Caco-2 (cell line): ENCODE results near the gene TTLL6. TPM values are rescaled to one million over a fixed set of nuclear protein-coding genes. Genes with fewer than 3 reads are reported as not detected.

ENCODE experiments used
- BruUV-seq: library from RNA; stranded (reverse); fragments of 400-500 nt; replicated peaks from 2 replicates; lab custom pipeline; 2021; lab: Mats Ljungman, UMichigan
- CTCF ChIA-PET: fragments of 300-600 bp; sonication (Branson Sonifier 250); formaldehyde crosslinking; loops from one replicate; lab custom pipeline; 2022; ENCODE audit warnings: antibody characterized with exemption; lab: Charles Lee
- POLR2A ChIA-PET: fragments of 300-600 bp; sonication (Branson Sonifier 250); formaldehyde crosslinking; loops from one replicate; lab custom pipeline; 2022; ENCODE audit warnings: antibody characterized with exemption; lab: Charles Lee
- DNase-seq, 2 experiments: peaks; one replicate each; pipeline versions ENCODE4 v3.0.0 to v3.0.0-alpha.2; 2020 to 2022
- H3K27me3 ChIP-seq: replicated peaks from 2 replicates; pipeline ENCODE4 v1.6.0; 2011; ENCODE audit warnings: low read length; ENCODE audit not compliant: control insufficient read depth, insufficient read depth
- H3K36me3 ChIP-seq: 2 replicates; pipeline ENCODE4 v1.5.1; 2011; ENCODE audit warnings: low read length; ENCODE audit not compliant: control insufficient read depth, insufficient read depth
- H3K4me1 ChIP-seq: fragments of 250-450 bp; sonication (Bioruptor Pico); 2 replicates; pipeline ENCODE4 v1.5.1; 2020; ENCODE audit warnings: mild to moderate bottlenecking
- H3K4me3 ChIP-seq: 2 replicates; pipeline ENCODE4 v1.5.1; 2011; ENCODE audit warnings: low read depth, mild to moderate bottlenecking, control low read depth, low read length
- H3K9me3 ChIP-seq: fragments of 250-450 bp; sonication (Bioruptor Pico); 2 replicates; pipeline ENCODE4 v1.5.1; 2020; ENCODE audit warnings: mild to moderate bottlenecking, moderate library complexity
- H3K27ac Mint-ChIP-seq: one replicate; pipeline ENCODE4 v1.8.0; 2022; ENCODE audit warnings: mixed read lengths; ENCODE audit not compliant: unreplicated experiment
- H3K27me3 Mint-ChIP-seq: one replicate; pipeline ENCODE4 v1.8.0; 2022; ENCODE audit warnings: mixed read lengths; ENCODE audit not compliant: insufficient read depth, unreplicated experiment
- H3K36me3 Mint-ChIP-seq: one replicate; pipeline ENCODE4 v1.8.0; 2022; ENCODE audit warnings: mild to moderate bottlenecking, mixed read lengths; ENCODE audit not compliant: insufficient read depth, unreplicated experiment
- H3K4me1 Mint-ChIP-seq: one replicate; pipeline ENCODE4 v1.8.0; 2022; ENCODE audit warnings: low read depth, mixed read lengths; ENCODE audit not compliant: unreplicated experiment
- H3K4me3 Mint-ChIP-seq: one replicate; pipeline ENCODE4 v1.8.0; 2022; ENCODE audit warnings: mild to moderate bottlenecking, moderate library complexity, mixed read lengths; ENCODE audit not compliant: unreplicated experiment
- H3K9me3 Mint-ChIP-seq: one replicate; pipeline ENCODE4 v1.8.0; 2022; ENCODE audit warnings: mixed read lengths; ENCODE audit not compliant: unreplicated experiment
- CTCF ChIP-seq, 2 experiments: fragments of 200-600 bp in 1 of 2; IDR thresholded peaks; 1 replicate in 1 of 2; 2 replicates in 1 of 2; pipeline versions ENCODE4 v1.5.1 to v1.8.0; 2011 to 2022; ENCODE audit warnings: antibody characterized with exemption in 1 of 2, control low read depth in 1 of 2, inconsistent platforms in 1 of 2, low read depth in 1 of 2, low read length in 1 of 2, mild to moderate bottlenecking in 1 of 2, moderate library complexity in 1 of 2; ENCODE audit not compliant: insufficient read depth in 1 of 2, severe bottlenecking in 1 of 2, unreplicated experiment in 1 of 2
- intact Hi-C: fragments of 100-400 bp; cut with micrococcal nuclease; formaldehyde crosslinking; loops from one replicate; pipeline ENCODE4 v1.10.0; 2022; ENCODE audit not compliant: unreplicated experiment
- total RNA-seq: library from RNA; stranded (reverse); gene quantifications from 2 replicates; pipeline ENCODE4 v1.2.3, GENCODE V29; 2022

Gene TTLL6
- total RNA-seq, 1 experiment from 2014 or later = 0.16 TPM

GRCh38 chr17:48751172-48751571, 65.9 kb downstream of the TTLL6 start:
- no TSS peak for BruUV-seq
- no peak for DNase-seq

GRCh38 chr17:48749621-48750553, 67.1 kb downstream of the TTLL6 start:
- POLR2A ChIA-PET = no interaction called here
- H3K27me3 Mint-ChIP-seq = peaks cover 13% of the 10 kb centered on the region
- Histone ChIP-seq H3K27me3 (no peaks in the 10 kb centered on the region; the same call in 1 of the 2 replicates), H3K36me3 (no peaks in the 10 kb centered on the region), H3K4me1 (peaks cover 9% of the 10 kb centered on the region), H3K9me3 (no peaks in the 10 kb centered on the region), H3K4me3 (no peak overlapping the region)
- CTCF ChIA-PET = interaction anchor here (0.7 to 3.3 kb wide), 4 partner anchors 17 to 78 kb away, joined by 3 to 16 read pairs (median 9); no protein-coding TSS in a partner anchor
- H3K4me3 Mint-ChIP-seq = no peak overlapping the region
- DNase-seq = no peak
- H3K27ac Mint-ChIP-seq = no peak overlapping the region
- no peak for TF ChIP-seq CTCF (IDR thresholded peaks at IDR 0.05; ENCODE audit: insufficient read depth in 1 of 2, low read depth in 1 of 2, low read length in 1 of 2, severe bottlenecking in 1 of 2, unreplicated experiment in 1 of 2)
- peaks cover 5% of the 10 kb centered on the region for H3K36me3 Mint-ChIP-seq
- intact Hi-C loops = no loop called here
- no TSS peak for BruUV-seq
- peaks cover 20% of the 10 kb centered on the region for H3K4me1 Mint-ChIP-seq
- no peaks in the 10 kb centered on the region for H3K9me3 Mint-ChIP-seq

More at GRCh38 chr17:48751172-48751571, 65.9 kb downstream of the TTLL6 start:
- Mint-ChIP-seq H3K9me3 (no peaks in the 10 kb centered on the region), H3K36me3 (peaks cover 5% of the 10 kb centered on the region), H3K27me3 (peaks cover 11% of the 10 kb centered on the region), H3K4me1 (peaks cover 20% of the 10 kb centered on the region), H3K4me3 (no peak overlapping the region), H3K27ac (no peak overlapping the region)
- Histone ChIP-seq H3K9me3 (no peaks in the 10 kb centered on the region), H3K36me3 (no peaks in the 10 kb centered on the region), H3K4me1 (peaks cover 9% of the 10 kb centered on the region), H3K4me3 (no peak overlapping the region), H3K27me3 (no peaks in the 10 kb centered on the region; the same call in 1 of the 2 replicates)
- intact Hi-C loops = no loop called here
- POLR2A ChIA-PET = no interaction called here
- CTCF ChIA-PET = interaction anchor here (0.6 to 3.3 kb wide), 6 partner anchors 10 to 128 kb away, joined by 4 to 16 read pairs (median 5); no protein-coding TSS in a partner anchor
- TF ChIP-seq CTCF (IDR thresholded peaks at IDR 0.05; ENCODE audit: insufficient read depth in 1 of 2, low read depth in 1 of 2, low read length in 1 of 2, severe bottlenecking in 1 of 2, unreplicated experiment in 1 of 2) = no peak

GRCh38 chr17:48748718-48749566, 68.1 kb downstream of the TTLL6 start:
- Histone ChIP-seq H3K9me3 (no peaks in the 10 kb centered on the region), H3K36me3 (no peaks in the 10 kb centered on the region), H3K27me3 (no peaks in the 10 kb centered on the region; the same call in 1 of the 2 replicates), H3K4me3 (no peak overlapping the region), H3K4me1 (peaks cover 9% of the 10 kb centered on the region)
- TF ChIP-seq CTCF (IDR thresholded peaks at IDR 0.05; ENCODE audit: insufficient read depth in 1 of 2, low read depth in 1 of 2, low read length in 1 of 2, severe bottlenecking in 1 of 2, unreplicated experiment in 1 of 2) = no peak
- ChIA-PET POLR2A (no interaction called here), CTCF (interaction anchor here (2.7 to 3.3 kb wide), 2 partner anchors 25 to 42 kb away, joined by 13 to 16 read pairs; no protein-coding TSS in a partner anchor)
- H3K27ac Mint-ChIP-seq = no peak overlapping the region
- DNase-seq = no peak
- no peak overlapping the region for H3K4me3 Mint-ChIP-seq
- intact Hi-C loops = no loop called here
- peaks cover 20% of the 10 kb centered on the region for H3K4me1 Mint-ChIP-seq
- H3K36me3 Mint-ChIP-seq = peaks cover 5% of the 10 kb centered on the region
- BruUV-seq = no TSS peak
- H3K9me3 Mint-ChIP-seq = no peaks in the 10 kb centered on the region
- H3K27me3 Mint-ChIP-seq = peaks cover 13% of the 10 kb centered on the region
